GM19455 (cell line): Measurements from ENCODE around the gene RNF8.

Source experiments
- ATAC-seq: cut with Tn5 transposase; IDR thresholded peaks from one replicate; pipeline ENCODE4 v1.9.1; 2021; ENCODE audit not compliant: unreplicated experiment

The RNF8 gene

GRCh38 chr6:37357860-37358259 lies 4.1 kb downstream of the RNF8 start:
- no peak for ATAC-seq

DNA sequence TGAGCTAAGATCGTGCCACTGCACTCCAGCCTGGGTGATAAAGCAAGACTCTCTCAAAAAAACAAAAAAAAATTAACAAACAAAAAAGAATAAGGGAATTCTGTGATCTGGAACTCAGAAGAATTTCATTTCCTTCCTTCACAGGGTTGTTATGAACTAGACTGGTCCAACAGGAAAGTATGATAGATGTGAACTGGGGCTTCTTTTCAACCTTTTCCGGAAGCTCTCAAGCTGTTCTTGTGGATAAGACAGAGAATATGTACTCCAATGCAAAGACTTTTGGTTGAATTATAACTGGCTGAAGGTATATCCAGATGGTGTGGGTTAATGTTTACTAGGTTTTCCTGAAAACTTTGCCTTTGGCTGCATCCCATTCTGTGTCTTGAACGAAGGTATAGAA lies 5.3 kb downstream of the RNF8 start:
- ATAC-seq: no peak

- no peak for ATAC-seq
These were observed 8.5 kb downstream of the RNF8 start for GRCh38 chr6:37362101-37362828.

GRCh38 chr6:37365791-37366190 lies 12.0 kb downstream of the RNF8 start:
- no peak for ATAC-seq

GRCh38 chr6:37366910-37367309 lies 13.1 kb downstream of the RNF8 start:
- no peak for ATAC-seq

- ATAC-seq: no peak
These were observed 15.2 kb downstream of the RNF8 start for GRCh38 chr6:37368961-37369320.

DNA sequence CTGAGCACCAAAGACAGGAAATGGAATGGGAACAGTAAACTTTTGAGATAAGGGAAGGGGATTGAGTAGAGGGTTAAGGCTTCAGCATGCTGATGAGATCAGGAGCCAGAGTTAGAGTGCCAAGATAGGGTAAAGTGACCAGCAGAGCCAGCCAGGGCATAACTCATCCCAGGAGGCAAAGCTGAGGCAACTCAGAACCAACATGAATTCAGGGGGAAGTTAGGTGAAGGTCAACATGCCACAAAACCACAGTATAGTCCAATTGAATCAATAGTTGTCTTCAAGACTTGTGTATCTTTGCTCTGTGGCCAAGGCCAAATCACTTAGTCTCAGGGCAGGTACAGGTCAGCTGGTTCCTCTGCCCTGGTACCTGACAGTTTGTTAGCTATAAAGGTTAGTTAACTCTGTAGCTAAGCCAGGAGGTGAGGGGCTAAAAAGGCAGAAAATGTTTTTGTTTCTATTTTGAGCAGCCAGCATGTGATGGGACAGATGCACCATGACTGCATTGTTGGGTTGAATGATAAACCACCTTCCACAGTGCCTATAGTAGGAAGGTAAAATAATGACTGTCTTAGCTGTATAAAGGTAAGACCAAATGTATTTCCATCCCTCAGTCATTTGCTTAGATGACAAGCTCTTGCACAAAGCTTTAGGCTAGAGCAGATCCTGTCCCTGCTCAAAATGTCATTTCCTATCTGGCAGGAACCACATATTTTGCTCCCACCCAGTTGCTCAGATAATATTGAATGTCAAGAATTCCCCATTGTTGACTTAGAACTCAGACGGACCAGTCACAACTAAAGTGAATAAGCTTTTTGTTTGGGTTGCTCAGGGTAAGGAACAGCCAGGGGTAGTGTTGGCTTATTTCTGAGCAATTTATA lies 15.8 kb downstream of the RNF8 start:
- ATAC-seq: no peak

DNA sequence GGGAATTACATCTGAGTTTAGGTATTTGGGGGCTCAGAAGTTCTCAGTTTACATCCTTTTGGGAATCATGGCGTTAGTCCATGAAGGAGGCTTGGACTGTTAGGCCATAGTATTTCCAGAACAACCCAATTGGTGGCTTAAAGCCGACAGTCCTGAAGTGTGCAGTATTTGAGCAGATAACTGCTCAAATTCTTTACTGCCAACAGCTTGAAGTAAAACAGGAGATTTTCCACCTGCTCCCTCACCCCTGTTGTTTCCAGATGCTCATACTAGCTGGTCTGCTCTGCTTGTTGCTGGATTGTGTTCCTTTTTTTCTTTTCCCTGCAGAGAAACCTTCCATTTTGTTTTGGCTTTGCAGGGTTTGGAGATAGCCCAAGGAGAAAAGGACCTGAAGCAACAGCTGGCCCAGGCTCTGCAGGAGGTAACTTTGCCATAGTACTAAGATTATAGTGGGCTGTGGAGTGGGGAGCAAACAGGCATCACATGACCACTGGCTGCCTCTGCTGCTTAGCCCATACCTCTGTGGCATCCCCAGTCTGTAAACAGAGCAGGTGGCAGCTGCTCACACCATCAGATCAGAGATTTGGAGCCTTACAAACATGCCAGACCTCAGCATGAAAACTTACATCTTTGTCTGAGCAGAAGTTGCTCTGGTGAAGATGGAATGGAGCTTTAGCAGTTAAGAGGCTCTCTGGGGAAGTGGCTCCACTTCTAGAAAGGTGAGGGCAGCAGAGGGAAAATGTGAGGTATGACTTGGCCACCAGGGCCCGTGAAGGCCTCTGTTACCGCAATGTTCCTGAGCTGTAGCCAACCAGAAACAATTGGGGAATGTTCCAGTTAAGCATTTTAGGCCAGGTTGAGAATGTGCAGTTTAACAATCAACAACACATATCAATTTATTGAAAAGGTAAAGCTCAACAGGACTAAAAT lies 17.6 kb downstream of the RNF8 start:
- ATAC-seq: no peak

DNA sequence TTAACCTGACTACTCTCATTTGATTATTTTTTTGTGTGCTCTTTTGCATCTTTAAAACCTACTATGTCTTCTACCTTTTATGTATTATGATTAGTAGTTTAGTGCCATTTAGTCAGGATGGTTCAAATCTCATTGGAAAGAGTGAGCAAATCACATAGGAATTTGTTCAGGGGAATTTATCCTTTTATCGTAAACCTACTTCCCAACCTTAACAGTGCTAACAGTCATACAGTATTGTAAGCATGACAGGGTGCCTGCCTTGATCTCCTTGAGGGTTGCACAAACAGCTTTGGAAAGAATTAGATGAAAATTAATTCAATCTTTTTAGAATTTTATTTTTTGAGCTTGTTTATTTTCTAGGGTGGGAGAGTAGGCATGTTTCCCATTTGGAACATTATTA lies 18.3 kb downstream of the RNF8 start:
- ATAC-seq: no peak

GRCh38 chr6:37373822-37374471 lies 20.2 kb downstream of the RNF8 start:
- ATAC-seq: no peak

GRCh38 chr6:37375376-37375775 lies 21.6 kb downstream of the RNF8 start:
- no peak for ATAC-seq

- ATAC-seq: no peak
These were observed 22.4 kb downstream of the RNF8 start for GRCh38 chr6:37376078-37376743.

- no peak for ATAC-seq
These were observed 27.8 kb downstream of the RNF8 start for GRCh38 chr6:37381579-37381978.

- ATAC-seq: no peak
These were observed 29.4 kb downstream of the RNF8 start for GRCh38 chr6:37382994-37383765.

DNA sequence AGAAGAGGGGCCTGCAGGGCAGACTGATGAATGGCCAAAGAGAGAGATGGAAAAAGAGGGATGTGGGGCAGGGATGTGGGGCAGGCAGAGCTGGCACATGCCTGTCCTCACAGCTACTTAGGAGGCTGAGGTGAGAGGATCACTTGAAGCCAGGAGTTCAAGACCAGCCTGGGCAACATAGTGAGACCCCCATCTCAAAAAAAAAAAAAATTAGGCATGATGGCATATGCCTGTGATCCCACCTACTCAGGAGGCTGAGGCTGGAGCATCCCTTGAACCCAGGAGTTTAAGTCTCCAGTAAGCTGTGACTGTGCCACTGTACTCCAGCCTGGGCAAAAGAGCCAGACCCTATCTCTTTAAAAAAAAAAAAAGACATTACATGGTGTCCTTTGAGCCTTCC lies 34.8 kb downstream of the RNF8 start:
- ATAC-seq: no peak

GRCh38 chr6:37389857-37390256 lies 36.1 kb downstream of the RNF8 start:
- ATAC-seq: no peak

GRCh38 chr6:37391120-37391519 lies 37.3 kb downstream of the RNF8 start:
- no peak for ATAC-seq

DNA sequence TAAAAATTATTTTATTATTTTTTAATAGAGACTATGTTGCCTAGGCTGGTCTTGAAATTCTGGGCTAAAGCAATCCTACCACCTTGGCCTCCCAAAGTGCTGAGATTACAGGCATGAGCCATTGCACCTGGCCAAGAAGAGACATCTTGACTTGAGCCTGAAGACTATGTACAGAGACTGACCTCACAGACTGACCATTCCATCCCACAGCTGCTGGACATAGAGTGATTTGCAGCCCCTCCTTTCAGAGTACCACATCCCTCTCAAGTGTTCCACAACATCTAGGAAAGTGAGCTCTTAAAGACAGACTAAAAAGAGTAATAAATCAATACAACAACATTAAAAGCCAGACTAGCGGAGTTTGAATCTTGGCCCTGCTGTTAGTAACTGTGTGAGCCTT lies 39.0 kb downstream of the RNF8 start:
- ATAC-seq: no peak

DNA sequence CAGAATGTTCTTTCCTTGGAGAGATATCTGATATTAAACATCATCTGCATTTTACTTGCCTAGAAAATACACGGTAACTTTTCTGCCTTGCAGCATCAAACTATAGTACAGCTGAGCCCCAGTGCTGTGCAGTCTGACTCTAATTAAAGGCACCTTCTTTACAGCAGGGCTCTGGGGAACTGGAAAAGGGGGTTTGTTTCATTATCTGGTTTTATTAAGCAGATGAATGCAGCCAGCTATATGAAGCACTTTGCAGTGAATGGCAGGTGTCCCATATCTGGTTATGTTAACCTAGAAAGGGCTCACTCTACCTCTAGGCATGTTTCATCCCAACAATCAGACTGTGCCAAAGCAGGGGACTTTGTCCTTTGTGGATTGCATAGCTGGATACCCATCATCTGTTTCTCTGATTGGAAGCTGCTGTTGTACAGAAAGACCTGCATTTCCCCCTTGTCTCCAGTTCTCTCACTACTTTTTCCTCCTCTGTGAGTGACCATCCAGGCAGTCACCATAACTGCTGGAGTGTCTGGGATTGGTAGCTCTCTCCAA lies 39.7 kb downstream of the RNF8 start:
- ATAC-seq: no peak
